Keratinocyte (primary cell): ENCODE measurements around the gene CCDC15. TPM values are rescaled to one million over a fixed set of nuclear protein-coding genes. Genes with fewer than 3 reads are reported as not detected.

Experiments
- DNase-seq: peaks from one replicate; pipeline ENCODE4 v3.0.0-alpha.2; 2011; ENCODE audit warnings: low read depth, missing footprints, low spot score
- FAIRE-seq: peaks from 2 replicates; lab custom pipeline; 2011; peaks lifted over from hg19 to GRCh38; lab: Jason Lieb, UNC
- H2AFZ ChIP-seq: 2 replicates; pipeline ENCODE4 v1.6.0; 2012; ENCODE audit warnings: low read length, control low read depth, inconsistent platforms; ENCODE audit not compliant: control insufficient read depth
- H3K27ac ChIP-seq: 2 replicates; pipeline ENCODE4 v1.5.1; 2011; ENCODE audit warnings: low read length; ENCODE audit not compliant: control insufficient read depth, insufficient read depth
- H3K27me3 ChIP-seq: 3 replicates; pipeline ENCODE4 v1.6.0; 2011; ENCODE audit warnings: low read length; ENCODE audit not compliant: control insufficient read depth, insufficient read depth; ENCODE audit errors: extremely low read depth
- H3K36me3 ChIP-seq, 2 experiments: 2 replicates in 1 of 2; 3 replicates in 1 of 2; pipeline ENCODE4 v1.5.1; 2011; ENCODE audit warnings: low read length in 2 of 2, mild to moderate bottlenecking in 1 of 2; ENCODE audit not compliant: control insufficient read depth in 2 of 2, insufficient read depth in 2 of 2; ENCODE audit errors: extremely low read depth in 1 of 2
- H3K4me1 ChIP-seq: 3 replicates; pipeline ENCODE4 v1.5.1; 2011; ENCODE audit warnings: low read length; ENCODE audit not compliant: control insufficient read depth, insufficient read depth; ENCODE audit errors: extremely low read depth
- H3K4me2 ChIP-seq: 3 replicates; pipeline ENCODE4 v1.6.0; 2011; ENCODE audit warnings: low read depth, low read length; ENCODE audit not compliant: control insufficient read depth, insufficient read depth; ENCODE audit errors: extremely low read depth
- H3K4me3 ChIP-seq, 3 experiments: fragments of 200-600 bp in 1 of 3; sonication (generic) in 1 of 3; 2 replicates in 2 of 3; 3 replicates in 1 of 3; pipeline ENCODE4 v1.5.1; 2011 to 2016; ENCODE audit warnings: low read length in 3 of 3, mild to moderate bottlenecking in 3 of 3, control low read depth in 2 of 3, inconsistent platforms in 1 of 3, low read depth in 1 of 3, mixed read lengths in 1 of 3, mixed run types in 1 of 3, moderate library complexity in 1 of 3; ENCODE audit not compliant: control insufficient read depth in 2 of 3, insufficient read depth in 2 of 3; ENCODE audit errors: extremely low read depth in 1 of 3
- H3K79me2 ChIP-seq: 2 replicates; pipeline ENCODE4 v1.6.0; 2012; ENCODE audit warnings: low read length; ENCODE audit not compliant: control insufficient read depth, insufficient read depth
- H3K9ac ChIP-seq: 3 replicates; pipeline ENCODE4 v1.6.0; 2011; ENCODE audit warnings: low read length; ENCODE audit not compliant: control insufficient read depth, insufficient read depth; ENCODE audit errors: extremely low read depth
- H3K9me1 ChIP-seq: 3 replicates; pipeline ENCODE4 v1.6.0; 2011; ENCODE audit warnings: low read length; ENCODE audit not compliant: control insufficient read depth, insufficient read depth; ENCODE audit errors: extremely low read depth
- H3K9me3 ChIP-seq: 2 replicates; pipeline ENCODE4 v1.5.1; 2012; ENCODE audit warnings: low read depth, low read length; ENCODE audit not compliant: control insufficient read depth
- H4K20me1 ChIP-seq: 3 replicates; pipeline ENCODE4 v1.6.0; 2011; ENCODE audit warnings: low read length; ENCODE audit not compliant: control insufficient read depth, insufficient read depth; ENCODE audit errors: extremely low read depth
- EZH2 ChIP-seq: IDR thresholded peaks from one replicate; pipeline ENCODE4 v1.6.1; 2012; ENCODE audit warnings: inconsistent platforms, mild to moderate bottlenecking, low read length, moderate library complexity
- dilution Hi-C: fragments of 300-500 bp; cut with MboI; formaldehyde crosslinking; loops from one replicate; pipeline ENCODE4 v1.7.0; 2020; ENCODE audit warnings: low sequenced_read_pairs; ENCODE audit not compliant: extremely low pct_ligation_motif_present
- polyA plus RNA-seq, 5 experiments: library from polyadenylated mRNA; depleted of rRNA in 3 of 5; stranded (reverse) in 3 of 5; stranded (forward) in 1 of 5; unstranded in 1 of 5; fragments of >200 nt; gene quantifications; 1 replicate in 1 of 5; 2 replicates in 3 of 5; 3 replicates in 1 of 5; pipeline versions ENCODE4 v1.2.1 to v1.2.3, GENCODE V29; 2011 to 2012; ENCODE audit warnings: missing spikeins in 2 of 5, low read depth in 1 of 5, low replicate concordance in 1 of 5
- TF ChIP-seq, protein P1 (sequence below), 3 experiments: IDR thresholded peaks in 1 of 3; conservative IDR thresholded peaks in 1 of 3; optimal IDR thresholded peaks in 1 of 3; 2 replicates in 2 of 3; 3 replicates in 1 of 3; pipeline versions ENCODE3 to v1.5.1; 2011; ENCODE audit warnings: low read length in 3 of 3, mild to moderate bottlenecking in 3 of 3, moderate library complexity in 2 of 3, control low read depth in 1 of 3, inconsistent platforms in 1 of 3; ENCODE audit not compliant: insufficient read depth in 2 of 3; ENCODE audit errors: extremely low read depth in 1 of 3

The CCDC15 gene
- polyA plus RNA-seq, 1 donor (not counting 4 experiments of a cell fraction or from before 2014, with no cell fraction given): 2.0 TPM

DNA sequence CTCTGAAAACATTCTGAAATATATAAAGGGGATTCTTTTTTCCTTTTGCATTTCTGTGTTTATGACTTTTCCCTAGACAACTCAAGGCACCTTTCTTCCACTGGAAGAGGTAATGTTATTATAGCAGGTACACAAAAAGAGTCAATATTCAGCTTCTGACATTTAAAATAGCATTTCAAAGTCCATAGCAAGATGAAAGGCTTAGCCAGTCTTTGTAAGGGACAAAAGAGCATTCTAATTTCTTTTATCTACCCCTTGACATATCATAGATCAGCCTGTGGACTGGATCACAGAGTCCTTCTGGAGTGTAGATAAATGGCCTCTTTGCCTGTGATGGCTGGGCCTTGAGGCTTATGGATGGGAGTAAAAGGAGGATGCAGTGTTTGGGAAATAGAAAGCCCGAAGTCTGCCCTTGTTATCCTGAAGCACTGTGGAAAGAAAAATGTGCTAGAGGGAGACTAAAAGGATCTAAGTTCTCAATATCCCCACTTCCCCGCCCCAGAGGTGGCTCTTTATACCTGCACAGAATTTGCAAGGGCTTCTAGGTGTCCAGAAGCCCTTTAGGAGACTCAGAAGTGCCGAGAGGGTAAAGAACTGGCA lies 16.6 kb upstream of the CCDC15 start:
- Histone ChIP-seq H3K27me3 (no peaks in the 10 kb centered on the region), H3K9me1 (no peaks in the 10 kb centered on the region), H3K4me2 (no peak overlapping the region), H4K20me1 (no peaks in the 10 kb centered on the region), H3K9ac (no peak overlapping the region), H3K36me3 (no peaks in the 10 kb centered on the region), H3K9me3 (no peaks in the 10 kb centered on the region), H3K79me2 (no peaks in the 10 kb centered on the region), H3K4me1 (peaks cover 5% of the 10 kb centered on the region), H3K4me3 (no peak overlapping the region), H2AFZ (no peak overlapping the region), H3K27ac (no peak overlapping the region)
- dilution Hi-C loops: no loop called here
- DNase-seq (no peak), FAIRE-seq (no peak)
- TF ChIP-seq, protein P1, sequence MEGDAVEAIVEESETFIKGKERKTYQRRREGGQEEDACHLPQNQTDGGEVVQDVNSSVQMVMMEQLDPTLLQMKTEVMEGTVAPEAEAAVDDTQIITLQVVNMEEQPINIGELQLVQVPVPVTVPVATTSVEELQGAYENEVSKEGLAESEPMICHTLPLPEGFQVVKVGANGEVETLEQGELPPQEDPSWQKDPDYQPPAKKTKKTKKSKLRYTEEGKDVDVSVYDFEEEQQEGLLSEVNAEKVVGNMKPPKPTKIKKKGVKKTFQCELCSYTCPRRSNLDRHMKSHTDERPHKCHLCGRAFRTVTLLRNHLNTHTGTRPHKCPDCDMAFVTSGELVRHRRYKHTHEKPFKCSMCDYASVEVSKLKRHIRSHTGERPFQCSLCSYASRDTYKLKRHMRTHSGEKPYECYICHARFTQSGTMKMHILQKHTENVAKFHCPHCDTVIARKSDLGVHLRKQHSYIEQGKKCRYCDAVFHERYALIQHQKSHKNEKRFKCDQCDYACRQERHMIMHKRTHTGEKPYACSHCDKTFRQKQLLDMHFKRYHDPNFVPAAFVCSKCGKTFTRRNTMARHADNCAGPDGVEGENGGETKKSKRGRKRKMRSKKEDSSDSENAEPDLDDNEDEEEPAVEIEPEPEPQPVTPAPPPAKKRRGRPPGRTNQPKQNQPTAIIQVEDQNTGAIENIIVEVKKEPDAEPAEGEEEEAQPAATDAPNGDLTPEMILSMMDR (optimal IDR thresholded peaks at IDR 0.05 in 1 of 3, IDR thresholded peaks at IDR 0.05 in 1 of 3, conservative IDR thresholded peaks at IDR 0.05 in 1 of 3; ENCODE audit: extremely low read depth in 1 of 3, insufficient read depth in 2 of 3, low read length in 3 of 3): no peak
- no peak for TF ChIP-seq EZH2

DNA sequence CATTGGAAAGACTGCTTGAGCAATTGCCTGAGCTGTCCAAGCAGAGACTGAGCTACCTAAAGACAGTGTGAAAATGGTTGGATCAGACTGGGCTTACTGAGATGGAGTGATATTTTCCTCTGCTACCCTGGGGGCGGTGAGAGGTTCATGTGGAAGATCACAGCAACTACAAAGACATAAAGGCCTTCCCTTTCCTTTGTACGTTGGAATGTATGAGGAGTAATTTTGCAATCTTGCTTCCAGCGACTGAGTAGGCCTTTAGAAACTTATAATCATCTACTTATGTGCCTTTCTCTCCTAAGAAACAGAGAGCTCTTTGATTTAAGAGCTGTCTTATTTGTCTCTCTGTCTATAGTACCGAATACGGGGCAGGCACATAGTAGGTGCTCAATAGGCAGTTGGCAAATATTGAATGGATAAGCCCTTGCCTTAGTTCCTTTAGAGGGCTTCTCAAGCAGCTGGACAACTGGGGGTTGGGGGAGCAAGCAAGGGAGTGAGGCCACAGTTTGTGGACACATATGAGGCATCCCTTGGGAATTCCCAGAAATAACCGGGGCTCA lies 15.7 kb upstream of the CCDC15 start:
- H3K27me3 ChIP-seq: no peaks in the 10 kb centered on the region
- H3K27ac ChIP-seq: no peak overlapping the region
- H3K9ac ChIP-seq: no peak overlapping the region
- TF ChIP-seq, protein P1 (optimal IDR thresholded peaks at IDR 0.05 in 1 of 3, IDR thresholded peaks at IDR 0.05 in 1 of 3, conservative IDR thresholded peaks at IDR 0.05 in 1 of 3; ENCODE audit: extremely low read depth in 1 of 3, insufficient read depth in 2 of 3, low read length in 3 of 3): no peak
- no peak for TF ChIP-seq EZH2
- H3K4me1 ChIP-seq: peaks cover 5% of the 10 kb centered on the region
- no peaks in the 10 kb centered on the region for H3K9me3 ChIP-seq
- H3K4me3 ChIP-seq: no peak overlapping the region
- H2AFZ ChIP-seq: peak overlapping the region; percentile 8
- H4K20me1 ChIP-seq: no peaks in the 10 kb centered on the region
- H3K36me3 ChIP-seq: no peaks in the 10 kb centered on the region
- no peak overlapping the region for H3K4me2 ChIP-seq
- H3K79me2 ChIP-seq: no peaks in the 10 kb centered on the region
- no peaks in the 10 kb centered on the region for H3K9me1 ChIP-seq
- DNase-seq (no peak), FAIRE-seq (peak; percentile 57)
- dilution Hi-C loops: no loop called here
